GM18505 (cell line): Measurements from ENCODE around the gene FAF2.

Source experiments
- ATAC-seq: cut with Tn5 transposase; IDR thresholded peaks from one replicate; pipeline ENCODE4 v1.9.1; 2021; ENCODE audit not compliant: unreplicated experiment
- POLR2A ChIP-seq: IDR thresholded peaks from 4 replicates; pipeline ENCODE4 v1.6.1; 2011; ENCODE audit warnings: borderline replicate concordance; ENCODE audit not compliant: insufficient read depth, insufficient read length; ENCODE audit errors: extremely low read depth

Gene FAF2

DNA sequence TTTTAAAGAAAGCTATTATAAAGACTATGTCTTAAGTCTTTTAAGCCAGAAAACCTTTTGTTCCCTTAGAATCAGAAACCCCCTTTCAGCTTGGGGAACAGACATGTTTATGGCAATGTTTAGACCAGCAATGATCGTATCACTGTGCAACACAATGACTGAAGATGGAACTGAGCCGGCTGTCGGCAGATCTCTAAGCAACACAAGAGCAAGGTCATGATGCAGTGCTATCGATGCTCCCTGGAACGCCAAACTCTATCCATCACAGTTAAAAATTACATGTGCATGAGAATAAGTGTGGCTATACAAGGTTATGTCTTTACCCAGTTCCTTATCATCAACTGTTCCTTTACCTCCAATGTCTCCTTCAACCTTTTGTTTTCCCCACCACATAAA, 90.8 kb downstream of the FAF2 start:
- ATAC-seq: no peak
- TF ChIP-seq POLR2A: no peak

DNA sequence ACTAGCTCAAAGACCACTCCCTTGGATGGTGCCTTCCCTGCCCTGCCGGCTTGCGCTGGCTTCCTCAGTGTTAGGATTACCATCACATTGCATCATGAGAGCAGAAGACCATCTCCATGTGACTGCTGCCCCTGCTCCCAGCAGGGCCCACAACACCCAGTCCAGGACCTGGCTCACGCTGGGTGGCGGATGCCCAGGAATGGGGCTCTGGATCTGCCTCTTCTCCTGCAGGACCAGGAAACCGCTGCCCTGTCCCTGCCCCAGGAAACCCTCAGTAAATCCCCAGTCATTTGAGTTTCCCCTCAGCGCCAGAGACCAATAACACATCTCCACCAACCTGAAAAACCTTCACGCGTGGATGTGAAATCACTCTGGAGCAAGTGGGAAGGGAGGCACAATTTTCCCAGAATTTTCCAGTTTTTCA, 92.3 kb downstream of the FAF2 start:
- no peak for ATAC-seq
- no peak for TF ChIP-seq POLR2A

DNA sequence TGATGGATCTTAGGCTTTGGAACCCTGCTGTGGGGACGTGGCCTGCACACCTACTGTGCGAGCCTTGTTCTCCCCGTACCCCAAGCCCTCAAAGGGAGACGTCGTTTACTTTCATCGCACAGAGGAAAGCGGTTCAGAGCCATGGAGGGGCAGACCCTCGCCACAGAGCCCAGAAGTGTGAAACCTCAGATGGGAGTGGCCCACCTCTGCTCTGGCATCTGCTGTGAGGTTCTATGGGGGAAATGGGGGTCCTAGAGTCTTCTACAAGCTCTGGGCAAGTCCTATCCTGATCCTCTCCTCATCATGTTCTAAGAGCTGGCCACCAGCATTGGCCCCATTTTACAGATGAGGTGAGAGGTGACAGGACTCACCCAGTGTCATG, 92.8 kb downstream of the FAF2 start:
- no peak for TF ChIP-seq POLR2A
- ATAC-seq: no peak

DNA sequence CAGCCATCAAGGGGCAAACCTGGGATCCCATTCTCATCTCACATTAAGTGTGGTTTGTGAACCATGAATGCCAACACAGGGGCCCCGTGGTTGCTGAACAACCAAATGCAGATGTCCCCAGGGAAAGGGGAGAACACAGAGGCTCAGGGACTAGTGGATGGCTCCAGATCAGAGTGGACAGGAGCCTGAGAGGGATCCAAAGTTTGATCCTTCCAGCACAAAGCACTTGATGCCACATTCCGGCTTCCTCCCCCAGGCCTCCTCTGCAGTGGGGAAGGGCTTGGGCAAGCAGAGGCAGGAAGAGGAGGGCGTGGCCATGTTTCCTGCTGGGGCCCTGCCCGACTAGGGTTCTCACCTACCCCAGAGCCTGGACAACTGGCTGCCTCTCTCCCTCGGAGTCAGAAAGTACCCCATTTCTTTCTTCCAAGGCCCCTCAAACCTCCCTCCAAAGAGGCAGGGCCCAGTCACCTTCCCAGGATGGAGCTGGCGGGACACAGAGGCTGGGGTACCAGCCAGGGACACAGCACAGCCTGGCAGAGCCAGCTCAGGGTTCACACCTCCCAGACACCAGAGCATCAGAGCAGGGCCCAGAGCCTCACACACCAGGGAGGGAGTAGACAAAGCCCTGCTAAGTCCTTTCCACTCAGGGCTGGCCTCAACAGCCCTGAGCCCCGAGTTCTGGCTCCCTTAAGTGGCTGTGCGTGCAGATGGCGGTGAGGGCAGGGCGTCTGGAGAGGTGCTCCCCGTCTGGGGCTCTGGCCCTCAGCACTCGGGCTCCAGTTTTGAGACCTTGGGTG, 93.4 kb downstream of the FAF2 start:
- peak; percentile 35 for TF ChIP-seq POLR2A
- ATAC-seq: no peak

DNA sequence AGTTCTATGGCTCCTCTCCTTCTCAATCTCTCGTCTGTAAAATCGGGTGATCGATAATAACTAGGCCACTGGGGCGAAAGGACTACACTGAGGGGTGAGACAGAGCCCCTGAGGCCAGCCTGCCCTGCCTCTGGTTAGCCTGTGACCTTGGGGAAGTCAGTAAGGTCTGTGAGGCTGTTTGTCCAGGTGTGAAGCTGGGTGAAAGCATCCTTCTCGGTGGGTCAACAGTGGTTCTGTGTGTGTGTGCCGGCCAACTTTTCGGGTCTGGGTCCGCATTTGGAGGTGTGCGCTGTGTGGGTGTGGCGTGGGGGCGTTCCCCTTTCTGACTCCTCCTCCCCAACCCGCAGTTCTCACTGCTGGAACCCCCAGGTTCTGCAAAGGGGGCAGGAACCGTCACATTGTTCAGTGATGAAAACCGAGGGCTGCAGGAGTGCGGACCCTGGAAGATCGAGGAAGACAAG, 94.0 kb downstream of the FAF2 start:
- no peak for TF ChIP-seq POLR2A
- ATAC-seq: no peak

DNA sequence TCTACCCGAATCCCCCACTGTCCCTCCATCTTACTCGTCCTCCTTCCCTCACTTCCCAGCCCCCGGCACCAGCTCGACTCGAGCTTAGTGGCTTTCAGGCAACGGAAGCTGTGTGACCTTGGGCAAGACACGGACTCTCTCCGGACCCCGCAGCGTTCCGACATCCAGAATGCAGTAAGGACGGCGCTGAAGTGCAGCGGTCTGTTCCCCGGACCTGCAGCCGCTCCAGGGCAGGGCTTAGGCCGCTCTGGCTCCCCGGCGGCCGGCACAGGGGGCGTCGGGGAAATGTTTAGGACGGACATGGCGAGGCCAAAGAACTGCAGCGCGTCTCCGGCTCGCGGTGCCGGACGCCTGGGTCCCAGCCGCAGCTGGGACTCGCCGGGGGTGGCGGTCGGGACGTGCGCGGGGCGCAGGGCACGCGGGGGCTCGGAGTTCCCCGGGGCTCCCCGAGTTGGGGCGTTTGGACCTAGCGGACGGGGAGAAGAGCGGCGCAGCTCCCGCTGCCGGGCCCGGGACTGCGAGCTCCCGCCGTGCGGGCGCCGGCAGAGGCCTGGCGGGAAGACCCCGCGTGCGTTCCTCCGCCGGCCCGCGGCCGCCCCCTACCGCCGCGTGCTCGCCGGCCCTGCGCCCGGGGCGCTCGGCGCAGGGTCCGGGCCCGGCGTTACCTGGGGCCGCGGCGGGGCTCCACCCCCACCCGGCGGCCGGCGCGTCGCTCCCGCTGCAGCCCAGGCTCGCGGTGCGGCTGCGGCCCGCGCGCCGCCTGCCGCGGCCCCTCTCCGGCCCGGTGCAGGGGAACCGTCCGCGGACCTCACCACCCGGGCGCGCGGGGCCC, 94.6 kb downstream of the FAF2 start:
- no peak for TF ChIP-seq POLR2A
- peak; percentile 39 for ATAC-seq

DNA sequence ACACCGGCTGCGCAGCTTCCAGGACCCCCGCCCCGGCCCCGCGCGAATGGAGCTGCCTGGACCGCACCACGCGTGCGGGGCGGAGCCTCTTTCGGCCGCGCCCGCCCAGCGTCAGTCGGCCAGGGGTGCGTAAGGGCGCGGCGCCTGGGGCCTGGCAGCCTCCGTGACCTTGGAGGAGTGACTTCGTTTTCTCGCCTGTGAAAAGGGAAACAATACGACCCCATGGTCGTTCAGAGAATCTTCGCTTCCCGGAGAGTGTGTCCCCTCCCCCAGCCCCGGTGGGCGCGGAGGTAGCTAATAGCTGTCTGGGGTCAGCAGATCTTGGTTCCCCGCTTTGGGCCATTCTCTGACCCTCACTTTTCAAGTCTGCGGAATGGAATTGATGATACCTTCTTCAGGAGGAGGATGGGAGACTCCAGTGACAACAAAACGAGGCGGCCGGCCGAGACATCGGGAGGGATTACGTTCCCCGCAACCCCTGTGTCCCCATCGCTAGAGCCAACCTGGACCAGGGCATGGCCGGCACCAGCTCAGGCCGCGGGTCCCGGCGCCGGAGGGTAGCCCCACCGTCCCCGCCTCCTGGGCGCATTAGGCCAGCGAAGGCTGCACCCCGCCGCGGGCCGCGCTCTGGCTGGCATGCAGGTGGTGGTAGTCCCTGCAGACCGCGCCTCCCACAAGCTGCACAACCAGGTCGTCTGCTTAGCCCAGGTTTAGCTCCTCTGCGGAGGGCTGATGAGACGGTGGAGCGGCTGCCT, 95.4 kb downstream of the FAF2 start:
- peak; percentile 64 for ATAC-seq
- TF ChIP-seq POLR2A: peak; percentile 73

DNA sequence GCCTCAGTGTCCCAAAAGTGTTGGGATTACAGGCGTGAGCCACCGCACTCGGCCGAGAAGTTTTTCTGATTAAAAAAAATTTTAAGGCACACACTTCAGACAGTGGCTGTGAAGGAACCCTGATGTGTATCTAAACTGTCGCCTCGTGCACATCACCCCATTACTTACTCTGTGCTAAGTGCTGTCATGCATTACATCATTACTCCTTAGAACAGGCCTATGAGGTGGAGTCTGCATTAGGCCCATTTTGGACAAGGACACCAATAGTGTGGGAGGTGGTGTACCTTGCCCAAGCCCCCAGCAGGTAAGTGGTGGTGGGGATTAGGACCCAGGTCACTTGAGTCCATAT, 97.2 kb downstream of the FAF2 start:
- TF ChIP-seq POLR2A: no peak
- no peak for ATAC-seq

DNA sequence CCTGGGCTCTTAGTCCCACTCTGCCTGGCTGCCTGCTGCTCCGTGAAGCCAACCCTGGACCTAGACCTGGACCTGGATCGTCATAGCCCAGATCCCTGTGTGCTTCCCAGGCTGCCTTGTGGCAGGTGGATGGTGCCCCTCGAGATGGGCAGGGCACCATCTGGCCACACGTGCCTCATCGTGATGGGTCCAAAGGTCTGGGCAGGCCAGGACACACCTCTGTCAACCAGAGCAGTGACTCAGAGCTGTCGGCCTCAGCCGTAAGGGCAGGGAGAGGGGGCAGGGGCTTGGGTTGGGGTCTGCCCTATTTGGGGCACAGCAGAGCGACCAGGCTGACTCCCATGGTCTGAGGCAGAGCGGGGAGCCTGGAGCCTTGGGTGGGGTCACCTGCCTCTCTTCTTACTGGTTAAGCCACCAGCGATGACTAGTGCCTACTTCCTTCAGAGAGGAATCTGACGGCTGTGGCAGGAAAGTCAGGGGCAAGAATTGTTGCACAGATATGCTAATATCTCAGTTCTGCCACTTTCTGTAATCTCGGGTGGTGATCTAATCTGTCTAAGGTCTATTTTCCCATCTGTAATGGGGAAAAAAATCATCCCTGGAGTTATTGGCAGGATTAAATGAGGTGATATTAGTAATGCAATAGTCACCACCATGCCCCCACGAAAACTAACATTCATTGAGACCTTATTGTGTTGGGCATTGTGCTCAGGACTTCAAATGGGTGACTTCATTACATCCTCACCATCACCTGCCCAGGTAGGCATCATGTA, 97.7 kb downstream of the FAF2 start:
- TF ChIP-seq POLR2A: no peak
- ATAC-seq: no peak

DNA sequence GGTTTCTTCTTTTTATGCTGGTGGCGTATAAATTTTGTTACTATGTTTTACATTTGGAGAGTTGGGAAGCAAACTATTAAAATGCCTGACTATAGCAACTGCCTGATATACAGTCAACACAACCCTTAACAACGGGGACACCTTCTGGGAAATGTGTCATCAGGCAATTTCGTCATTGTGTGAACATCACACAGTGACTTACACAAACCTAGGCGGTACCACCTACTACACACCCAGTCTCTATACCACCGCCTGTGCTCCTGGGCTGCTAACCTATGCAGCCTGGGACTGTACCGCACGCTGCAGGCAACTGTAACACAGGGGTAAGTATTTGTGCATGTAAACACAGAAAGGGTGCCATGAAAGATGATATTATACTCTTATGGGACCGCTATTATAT, 99.6 kb downstream of the FAF2 start:
- no peak for TF ChIP-seq POLR2A
- ATAC-seq: no peak

DNA sequence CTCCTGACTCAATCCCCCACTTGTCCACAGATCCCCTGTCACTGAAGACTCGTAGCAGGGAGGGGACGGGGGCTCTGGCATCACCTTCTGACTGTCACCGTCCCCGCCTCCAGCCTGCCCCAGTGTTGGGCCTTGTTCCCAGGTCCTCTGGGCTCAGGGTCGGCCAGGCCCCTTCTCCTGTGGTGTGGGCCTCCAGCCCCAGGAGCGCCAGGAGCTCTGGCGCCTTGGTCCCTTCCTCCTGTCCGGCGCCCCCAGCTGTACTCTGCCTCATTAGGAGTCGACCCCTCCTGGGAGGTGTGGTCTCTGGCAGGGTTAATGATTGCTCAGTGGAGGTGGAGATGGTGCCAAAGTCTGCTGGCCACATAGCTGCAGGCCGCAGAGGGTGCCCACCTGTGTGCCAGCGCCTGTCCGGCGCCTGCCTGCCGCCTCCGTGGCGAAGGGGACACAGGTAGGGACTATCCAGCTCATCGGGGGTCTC, 100.8 kb downstream of the FAF2 start, which contains the start of gene CDHR2:
TSS of gene CDHR2 (plus strand) at position 376 of the 478 bp plus-strand sequence. CDS start 16,011 bp downstream, outside the sequence.
- ATAC-seq: no peak
- TF ChIP-seq POLR2A: no peak

DNA sequence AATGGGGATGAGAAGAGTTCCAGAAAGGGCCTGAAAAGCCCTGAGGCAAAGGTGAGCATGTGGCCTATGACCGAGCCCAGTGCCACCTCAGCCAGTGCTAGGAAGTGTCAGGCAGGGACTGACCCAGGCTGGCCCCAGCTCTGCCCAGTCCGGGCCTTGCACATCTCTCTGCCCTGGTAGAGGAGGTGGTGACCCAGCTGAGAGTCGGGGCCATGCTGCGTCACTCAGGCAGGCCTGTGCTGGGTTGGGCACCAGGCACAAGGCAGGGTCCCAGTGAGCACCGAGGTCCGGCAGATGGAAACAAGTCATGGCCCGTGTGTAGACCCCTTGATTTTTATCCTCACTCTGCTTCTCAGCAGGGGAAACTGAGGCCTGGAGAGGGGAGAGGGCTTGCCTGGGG, 101.7 kb downstream of the FAF2 start:
- no peak for ATAC-seq
- no peak for TF ChIP-seq POLR2A
